HG02943 (cell line): ENCODE results near the gene TOB2.

ENCODE experiments used
- ATAC-seq: cut with Tn5 transposase; IDR thresholded peaks from one replicate; pipeline ENCODE4 v1.9.1; 2021; ENCODE audit warnings: mild to moderate bottlenecking, low read depth, moderate library complexity; ENCODE audit not compliant: unreplicated experiment

TOB2 gene

DNA sequence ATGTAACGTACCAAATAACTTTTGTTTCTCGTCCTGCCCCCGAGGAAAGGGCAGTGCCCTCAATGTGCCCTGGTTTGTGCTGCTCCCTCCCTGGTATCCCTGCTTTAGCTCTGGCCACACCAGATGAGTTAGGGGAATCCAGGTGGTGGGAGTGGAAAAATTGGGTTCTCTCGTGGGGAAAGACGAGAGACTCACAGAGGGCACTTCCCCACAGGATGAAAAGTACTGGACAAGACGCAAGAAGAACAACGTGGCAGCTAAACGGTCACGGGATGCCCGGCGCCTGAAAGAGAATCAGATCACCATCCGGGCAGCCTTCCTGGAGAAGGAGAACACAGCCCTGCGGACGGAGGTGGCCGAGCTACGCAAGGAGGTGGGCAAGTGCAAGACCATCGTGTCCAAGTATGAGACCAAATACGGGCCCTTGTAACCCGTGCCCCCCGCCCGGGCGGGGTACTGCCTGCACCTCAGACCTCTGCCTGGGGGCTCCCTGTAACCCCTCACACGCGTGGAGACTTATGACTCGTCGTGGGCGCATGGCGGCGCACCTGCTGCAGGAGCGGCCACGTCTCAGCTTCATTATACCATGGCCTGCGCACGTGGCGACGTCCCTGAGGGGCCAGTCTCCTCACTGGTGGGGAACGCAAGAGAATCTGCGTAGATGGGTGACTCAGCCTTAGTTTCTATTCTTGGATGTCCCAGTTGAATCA is 50.9 kb downstream of the TOB2 start:
- no peak for ATAC-seq

DNA sequence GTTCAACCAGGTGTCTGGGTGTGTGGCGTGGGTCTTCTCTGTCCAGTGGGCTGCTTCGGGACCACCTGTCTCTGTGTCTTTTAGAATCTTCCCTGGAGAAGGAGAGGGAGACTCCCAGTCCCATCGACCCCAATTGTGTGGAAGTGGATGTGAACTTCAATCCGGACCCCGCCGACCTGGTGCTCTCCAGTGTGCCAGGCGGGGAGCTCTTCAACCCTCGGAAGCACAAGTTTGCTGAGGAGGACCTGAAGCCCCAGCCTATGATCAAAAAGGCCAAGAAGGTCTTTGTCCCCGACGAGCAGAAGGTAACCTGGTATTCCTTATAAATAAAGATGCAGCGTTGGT is 52.6 kb downstream of the TOB2 start:
- no peak for ATAC-seq

DNA sequence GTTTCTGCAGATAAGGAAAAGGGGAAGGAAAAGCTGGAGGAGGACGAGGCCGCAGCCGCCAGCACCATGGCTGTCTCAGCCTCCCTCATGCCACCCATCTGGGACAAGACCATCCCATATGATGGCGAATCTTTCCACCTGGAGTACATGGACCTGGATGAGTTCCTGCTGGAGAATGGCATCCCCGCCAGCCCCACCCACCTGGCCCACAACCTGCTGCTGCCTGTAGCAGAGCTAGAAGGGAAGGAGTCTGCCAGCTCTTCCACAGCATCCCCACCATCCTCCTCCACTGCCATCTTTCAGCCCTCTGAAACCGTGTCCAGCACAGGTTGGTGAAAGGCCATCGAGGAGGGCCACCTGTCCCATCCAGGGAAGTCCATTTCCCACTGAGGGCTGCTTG is 59.3 kb downstream of the TOB2 start:
- ATAC-seq, result no peak

DNA sequence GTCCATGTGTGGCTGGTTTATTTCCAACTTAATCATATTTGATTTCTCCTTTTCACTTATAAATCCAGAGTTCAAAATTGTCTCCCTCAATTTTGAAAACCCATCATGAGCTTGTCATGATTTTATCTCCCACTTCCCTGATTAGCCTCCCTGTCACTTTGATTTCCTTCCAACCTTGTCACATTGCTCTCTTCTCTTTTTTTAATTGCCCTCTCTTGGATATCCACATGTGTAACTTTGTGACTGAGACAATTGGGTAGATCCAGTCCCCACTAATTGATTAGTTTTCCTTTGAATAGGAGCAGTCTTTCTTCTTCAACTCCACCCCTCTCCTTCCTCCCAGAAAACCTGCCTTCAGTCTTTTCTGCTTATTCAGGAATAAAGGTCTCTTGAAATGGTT is 62.5 kb downstream of the TOB2 start:
- ATAC-seq, result no peak
